MM.1S (cell line): ENCODE measurements around the gene TTC7B.

Source experiments
- CTCF ChIP-seq: fragments of 300-600 bp; sonication (generic); IDR thresholded peaks from 2 replicates; pipeline ENCODE4 v1.5.1; 2016; ENCODE audit warnings: antibody characterized with exemption, low read length, mixed read lengths
- EZH2 ChIP-seq: fragments of 300-600 bp; sonication (generic); optimal IDR thresholded peaks from 2 replicates; pipeline ENCODE3; 2017; ENCODE audit warnings: low read depth, mild to moderate bottlenecking, antibody characterized with exemption, low read length, mixed read lengths

- TF ChIP-seq CTCF (no peak), EZH2 (no peak)
Measured at GRCh38 chr14:90507428-90507827, 308.8 kb downstream of the TTC7B start.
